HEK293 (cell line): ENCODE measurements around the gene PODXL2.

ENCODE experiments used
- CTCF ChIA-PET: fragments of 350-600 bp; formaldehyde crosslinking; extraction: SDS; loops from one replicate; lab custom pipeline; 2021; ENCODE audit warnings: antibody characterized with exemption; lab: Yijun Ruan, JAX
- POLR2A ChIA-PET: fragments of 300-600 bp; formaldehyde crosslinking; extraction: SDS; loops from one replicate; lab custom pipeline; 2020; ENCODE audit warnings: antibody characterized with exemption, inconsistent platforms; lab: Yijun Ruan, JAX
- H3K27ac ChIP-seq: fragments of 200-500 bp; sonication (Bioruptor generic); 2 replicates; pipeline ENCODE4 v1.5.1; 2014; ENCODE audit warnings: low read depth, low read length, control low read depth, inconsistent platforms; ENCODE audit errors: extremely low read depth
- H3K36me3 ChIP-seq, 2 experiments: fragments of 200-500 bp in 1 of 2; sonication (Bioruptor generic) in 1 of 2; 1 replicate in 1 of 2; 2 replicates in 1 of 2; pipeline ENCODE4 v1.5.1; 2014 to 2017; ENCODE audit warnings: inconsistent platforms in 2 of 2, low read length in 2 of 2; ENCODE audit not compliant: control insufficient read depth in 2 of 2, insufficient read depth in 1 of 2
- H3K4me1 ChIP-seq: fragments of 200-500 bp; sonication (Bioruptor generic); 2 replicates; pipeline ENCODE4 v1.5.1; 2014; ENCODE audit warnings: mild to moderate bottlenecking, low read length, inconsistent platforms; ENCODE audit not compliant: control insufficient read depth, insufficient read depth
- H3K4me3 ChIP-seq: 2 replicates; pipeline ENCODE4 v1.5.1; 2011; ENCODE audit warnings: low read depth, mild to moderate bottlenecking, control low read depth, low read length, moderate library complexity
- H3K9me3 ChIP-seq: fragments of 200-500 bp; sonication (Bioruptor generic); 2 replicates; pipeline ENCODE4 v1.5.1; 2014; ENCODE audit warnings: low read depth, low read length, inconsistent platforms; ENCODE audit not compliant: control insufficient read depth, insufficient read depth
- AEBP2 ChIP-seq: fragments of 450-650 bp; formaldehyde crosslinking; IDR thresholded peaks from 2 replicates; pipeline ENCODE4 v1.5.1; 2016; ENCODE audit warnings: missing biosample characterization, missing genetic modification characterization, borderline replicate concordance
- GFI1B ChIP-seq: fragments of 450-650 bp; formaldehyde crosslinking; IDR thresholded peaks from 2 replicates; pipeline ENCODE4 v1.5.1; 2016; ENCODE audit warnings: missing biosample characterization, missing genetic modification characterization
- OVOL3 ChIP-seq: fragments of 450-650 bp; formaldehyde crosslinking; IDR thresholded peaks from 2 replicates; pipeline ENCODE4 v1.5.1; 2016; ENCODE audit warnings: missing biosample characterization, missing genetic modification characterization
- SCRT2 ChIP-seq: fragments of 450-650 bp; formaldehyde crosslinking; IDR thresholded peaks from 2 replicates; pipeline ENCODE4 v1.5.1; 2016; ENCODE audit warnings: missing biosample characterization, missing genetic modification characterization
- WT1 ChIP-seq: fragments of 450-650 bp; formaldehyde crosslinking; IDR thresholded peaks from 2 replicates; pipeline ENCODE4 v1.5.1; 2016; ENCODE audit warnings: missing biosample characterization, missing genetic modification characterization
- ZNF132 ChIP-seq: fragments of 450-650 bp; formaldehyde crosslinking; IDR thresholded peaks from 2 replicates; pipeline ENCODE4 v1.5.1; 2017; ENCODE audit warnings: missing biosample characterization, missing genetic modification characterization, borderline replicate concordance
- ZNF133 ChIP-seq: fragments of 450-650 bp; formaldehyde crosslinking; IDR thresholded peaks from 2 replicates; pipeline ENCODE4 v1.5.1; 2016; ENCODE audit warnings: missing biosample characterization, missing genetic modification characterization
- ZNF16 ChIP-seq: fragments of 450-650 bp; formaldehyde crosslinking; IDR thresholded peaks from 2 replicates; pipeline ENCODE4 v1.5.1; 2016; ENCODE audit warnings: low read depth, missing biosample characterization, missing genetic modification characterization
- ZNF174 ChIP-seq: fragments of 450-650 bp; formaldehyde crosslinking; IDR thresholded peaks from 2 replicates; pipeline ENCODE4 v1.5.0; 2017; ENCODE audit warnings: missing biosample characterization, mild to moderate bottlenecking, missing genetic modification characterization
- ZNF274 ChIP-seq, 2 experiments: fragments of 200-500 bp in 1 of 2; fragments of 450-650 bp in 1 of 2; sonication (Bioruptor generic) in 1 of 2; formaldehyde crosslinking in 1 of 2; IDR thresholded peaks; 2 replicates each; pipeline versions ENCODE4 v1.5.1 to v1.6.1; 2014 to 2016; ENCODE audit warnings: borderline replicate concordance in 1 of 2, inconsistent platforms in 1 of 2, low read length in 1 of 2, missing biosample characterization in 1 of 2, missing genetic modification characterization in 1 of 2
- ZNF341 ChIP-seq: fragments of 450-650 bp; formaldehyde crosslinking; IDR thresholded peaks from 2 replicates; pipeline ENCODE4; 2016; ENCODE audit warnings: low read depth, missing biosample characterization, missing genetic modification characterization
- ZNF433 ChIP-seq: fragments of 450-650 bp; formaldehyde crosslinking; IDR thresholded peaks from 2 replicates; pipeline ENCODE4 v1.5.1; 2016; ENCODE audit warnings: missing biosample characterization, missing genetic modification characterization, low read depth
- ZNF501 ChIP-seq: fragments of 450-650 bp; formaldehyde crosslinking; IDR thresholded peaks from 2 replicates; pipeline ENCODE4 v1.5.1; 2016; ENCODE audit warnings: missing biosample characterization, missing genetic modification characterization
- ZNF529 ChIP-seq: fragments of 450-650 bp; formaldehyde crosslinking; IDR thresholded peaks from 2 replicates; pipeline ENCODE4 v1.5.1; 2017; ENCODE audit warnings: missing genetic modification characterization, missing biosample characterization; ENCODE audit not compliant: insufficient replicate concordance
- ZNF558 ChIP-seq: fragments of 450-650 bp; formaldehyde crosslinking; IDR thresholded peaks from 2 replicates; pipeline ENCODE4 v1.5.1; 2016; ENCODE audit warnings: missing biosample characterization, missing genetic modification characterization
- ZNF639 ChIP-seq: fragments of 450-650 bp; formaldehyde crosslinking; IDR thresholded peaks from 2 replicates; pipeline ENCODE4 v1.5.1; 2016; ENCODE audit warnings: missing biosample characterization, missing genetic modification characterization
- ZNF658 ChIP-seq: fragments of 450-650 bp; formaldehyde crosslinking; IDR thresholded peaks from 2 replicates; pipeline ENCODE4; 2016; ENCODE audit warnings: missing biosample characterization, missing genetic modification characterization
- ZNF664 ChIP-seq: fragments of 450-650 bp; formaldehyde crosslinking; IDR thresholded peaks from 2 replicates; pipeline ENCODE4 v1.5.1; 2016; ENCODE audit warnings: missing biosample characterization, missing genetic modification characterization
- ZNF677 ChIP-seq: fragments of 450-650 bp; IDR thresholded peaks from 2 replicates; pipeline ENCODE4 v1.5.0; 2018; ENCODE audit warnings: missing biosample characterization, mild to moderate bottlenecking, missing genetic modification characterization, moderate library complexity
- ZNF792 ChIP-seq: fragments of 450-650 bp; formaldehyde crosslinking; IDR thresholded peaks from 2 replicates; pipeline ENCODE4 v1.5.1; 2016; ENCODE audit warnings: missing biosample characterization, missing genetic modification characterization
- TF ChIP-seq, protein P1 (sequence below): fragments of 450-650 bp; formaldehyde crosslinking; IDR thresholded peaks from 2 replicates; pipeline ENCODE4 v1.5.1; 2016; ENCODE audit warnings: missing biosample characterization, missing genetic modification characterization
- TF ChIP-seq, protein P2 (sequence below): fragments of 450-650 bp; formaldehyde crosslinking; IDR thresholded peaks from 2 replicates; pipeline ENCODE4 v1.5.1; 2017; ENCODE audit warnings: missing biosample characterization, missing genetic modification characterization

Gene PODXL2

GRCh38 chr3:127691974-127692373 lies 63.0 kb downstream of the PODXL2 start:
- H3K9me3 ChIP-seq: no peaks in the 10 kb centered on the region
- H3K4me3 ChIP-seq: no peak overlapping the region
- TF ChIP-seq ZNF174 (no peak), WT1 (tag by site-specific recombination) (no peak), ZNF433 (no peak), ZNF16 (tag by site-specific recombination) (no peak), ZNF792 (tag by site-specific recombination) (no peak), ZNF639 (tag by site-specific recombination) (no peak)
- no peaks in the 10 kb centered on the region for H3K36me3 ChIP-seq
- no peaks in the 10 kb centered on the region for H3K4me1 ChIP-seq
- ChIA-PET POLR2A (no interaction called here), CTCF (interaction anchor here (1.4 kb wide), 1 partner anchor 267 kb away, joined by 4 read pairs; no protein-coding TSS in a partner anchor)
- H3K27ac ChIP-seq: no peak overlapping the region

DNA sequence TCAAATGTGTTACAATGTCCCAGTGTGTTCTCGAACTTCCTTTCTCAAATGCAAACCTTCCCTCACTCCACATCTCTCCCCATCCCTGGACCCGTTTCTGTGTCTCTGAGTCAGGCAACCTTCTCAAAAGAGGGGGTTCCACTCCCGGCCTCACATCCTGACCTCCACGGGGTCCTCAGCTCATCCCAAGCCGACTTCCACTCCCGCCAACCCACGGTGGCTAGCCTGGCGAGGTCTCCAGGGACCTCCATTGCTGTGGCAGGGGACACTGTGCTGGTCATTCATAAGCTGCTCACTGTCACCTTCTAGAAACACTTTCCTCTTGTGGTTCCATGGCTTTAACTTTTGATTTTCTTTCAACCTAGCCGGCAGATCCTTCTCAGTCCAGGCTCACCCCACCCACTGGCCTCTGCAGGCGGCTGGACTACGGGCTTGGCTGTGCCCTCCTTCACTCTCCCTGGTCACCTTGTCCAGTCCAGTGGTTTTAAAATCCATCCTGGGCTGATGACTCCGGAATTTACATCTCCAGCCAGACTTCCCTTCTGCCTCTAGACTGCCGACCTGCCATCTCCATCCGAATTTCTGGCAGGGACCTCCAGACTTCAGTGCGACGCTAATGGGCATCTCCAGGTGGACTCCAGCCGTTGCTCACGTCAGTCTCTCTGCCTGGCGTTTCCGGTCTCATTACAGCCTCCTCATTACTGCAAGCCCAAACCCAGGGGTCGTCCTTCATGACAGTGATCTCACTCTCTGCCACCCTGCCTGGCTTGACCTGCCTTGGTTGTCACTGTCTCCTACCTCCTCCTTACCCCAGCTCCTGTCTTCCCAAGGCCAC lies 63.7 kb downstream of the PODXL2 start:
- TF ChIP-seq GFI1B (tag by site-specific recombination): no peak
- TF ChIP-seq ZNF274 (IDR thresholded peaks at IDR 0.05; ENCODE audit: low read length): no peak
- no peak for TF ChIP-seq ZNF274 (tag by site-specific recombination; IDR thresholded peaks at IDR 0.05; ENCODE audit: borderline replicate concordance)
- no peak for TF ChIP-seq ZNF677
- Histone ChIP-seq H3K36me3 (no peaks in the 10 kb centered on the region), H3K4me3 (no peak overlapping the region), H3K9me3 (no peaks in the 10 kb centered on the region), H3K4me1 (no peaks in the 10 kb centered on the region), H3K27ac (no peak overlapping the region)
- ChIA-PET CTCF (no interaction called here), POLR2A (no interaction called here)

DNA sequence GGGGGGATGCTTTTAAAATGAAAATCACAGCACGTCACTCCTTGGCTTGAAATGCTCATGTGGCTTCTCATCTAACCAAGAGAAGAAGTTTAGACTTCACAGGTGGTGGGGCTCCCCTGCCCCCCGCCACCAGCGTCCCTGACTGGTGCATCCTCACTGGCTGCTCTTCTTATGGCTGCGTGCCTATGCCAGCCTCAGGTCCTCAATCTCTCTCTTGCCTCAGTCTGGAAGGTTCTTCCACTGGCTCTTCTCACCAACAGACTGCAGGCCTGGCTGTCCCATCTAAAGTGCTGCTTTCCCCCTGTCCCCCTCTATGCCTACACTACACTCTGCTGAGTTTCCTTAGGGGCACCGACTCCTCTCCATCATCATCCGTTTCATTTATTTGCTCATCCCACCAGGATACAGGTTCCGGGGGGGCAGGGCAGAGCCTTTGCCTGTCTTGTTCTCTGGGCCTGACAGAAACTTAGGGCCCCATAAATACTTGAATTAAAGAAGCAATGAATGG lies 64.4 kb downstream of the PODXL2 start:
- ChIA-PET POLR2A (no interaction called here), CTCF (no interaction called here)

DNA sequence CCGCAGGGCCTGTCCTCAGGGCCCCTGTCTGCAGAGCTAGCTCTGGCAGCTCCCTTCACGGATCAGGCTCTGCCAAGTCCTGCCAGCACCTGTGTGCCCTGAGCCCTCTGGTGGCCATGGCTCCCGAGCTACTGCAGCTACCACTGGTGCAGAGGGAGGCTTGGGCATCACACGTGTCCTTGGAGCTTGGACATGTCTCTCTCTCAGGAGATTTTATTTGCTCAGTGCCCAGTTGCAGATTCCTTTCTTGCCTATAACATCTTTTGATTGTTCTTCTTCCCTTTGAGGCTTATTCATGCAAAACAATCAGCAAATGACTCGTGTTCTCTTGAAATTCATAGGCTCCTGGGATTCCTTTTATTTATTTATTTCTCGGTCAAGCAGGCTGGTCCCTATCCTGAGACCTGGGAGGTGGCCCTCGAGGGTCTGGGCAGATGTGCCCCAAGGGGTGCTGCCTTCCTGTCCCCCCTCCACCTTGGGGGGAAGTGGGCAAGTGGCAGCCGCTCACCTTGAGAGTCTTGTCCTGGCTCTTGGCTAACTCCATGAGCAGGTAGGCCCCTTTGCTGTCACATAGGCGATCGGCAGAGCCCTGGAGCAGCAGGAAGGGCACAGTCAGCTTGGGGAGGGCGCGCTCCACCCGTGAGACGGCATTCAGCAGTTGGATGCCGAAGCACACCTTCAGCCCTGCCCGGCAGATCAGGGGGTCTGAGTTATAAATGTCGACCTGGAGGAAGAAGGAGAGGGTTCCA lies 65.7 kb downstream of the PODXL2 start:
- POLR2A ChIA-PET: no interaction called here
- Histone ChIP-seq H3K4me1 (no peaks in the 10 kb centered on the region), H3K27ac (no peak overlapping the region), H3K9me3 (no peaks in the 10 kb centered on the region), H3K36me3 (no peaks in the 10 kb centered on the region), H3K4me3 (no peak overlapping the region)
- CTCF ChIA-PET: interaction anchor here (1.2 to 4.3 kb wide), 2 partner anchors 85 to 137 kb away, joined by 5 to 31 read pairs; no protein-coding TSS in a partner anchor
- TF ChIP-seq ZNF529 (tag by site-specific recombination): no peak
- TF ChIP-seq, protein P1, sequence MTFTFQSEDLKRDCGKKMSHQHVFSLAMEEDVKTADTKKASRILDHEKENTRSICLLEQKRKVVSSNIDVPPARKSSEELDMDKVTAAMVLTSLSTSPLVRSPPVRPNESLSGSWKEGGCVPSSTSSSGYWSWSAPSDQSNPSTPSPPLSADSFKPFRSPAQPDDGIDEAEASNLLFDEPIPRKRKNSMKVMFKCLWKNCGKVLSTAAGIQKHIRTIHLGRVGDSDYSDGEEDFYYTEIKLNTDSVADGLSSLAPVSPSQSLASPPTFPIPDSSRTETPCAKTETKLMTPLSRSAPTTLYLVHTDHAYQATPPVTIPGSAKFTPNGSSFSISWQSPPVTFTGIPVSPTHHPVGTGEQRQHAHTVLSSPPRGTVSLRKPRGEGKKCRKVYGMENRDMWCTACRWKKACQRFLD (tag by site-specific recombination): no peak
- TF ChIP-seq, protein P2, sequence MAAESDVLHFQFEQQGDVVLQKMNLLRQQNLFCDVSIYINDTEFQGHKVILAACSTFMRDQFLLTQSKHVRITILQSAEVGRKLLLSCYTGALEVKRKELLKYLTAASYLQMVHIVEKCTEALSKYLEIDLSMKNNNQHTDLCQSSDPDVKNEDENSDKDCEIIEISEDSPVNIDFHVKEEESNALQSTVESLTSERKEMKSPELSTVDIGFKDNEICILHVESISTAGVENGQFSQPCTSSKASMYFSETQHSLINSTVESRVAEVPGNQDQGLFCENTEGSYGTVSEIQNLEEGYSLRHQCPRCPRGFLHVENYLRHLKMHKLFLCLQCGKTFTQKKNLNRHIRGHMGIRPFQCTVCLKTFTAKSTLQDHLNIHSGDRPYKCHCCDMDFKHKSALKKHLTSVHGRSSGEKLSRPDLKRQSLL (tag by site-specific recombination): no peak
- TF ChIP-seq OVOL3 (tag by site-specific recombination): no peak
- TF ChIP-seq ZNF558 (tag by site-specific recombination): no peak
- no peak for TF ChIP-seq ZNF132 (tag by site-specific recombination)
- no peak for TF ChIP-seq ZNF501 (tag by site-specific recombination)
- TF ChIP-seq AEBP2 (tag by site-specific recombination): no peak
- TF ChIP-seq ZNF133: no peak
- no peak for TF ChIP-seq SCRT2 (tag by site-specific recombination)
- no peak for TF ChIP-seq ZNF664 (tag by site-specific recombination)

More for the DNA sequence above, 64.4 kb downstream of the PODXL2 start:
- no peak overlapping the region for H3K4me3 ChIP-seq
- no peaks in the 10 kb centered on the region for H3K36me3 ChIP-seq
- no peak overlapping the region for H3K27ac ChIP-seq
- TF ChIP-seq ZNF341 (peak; percentile 66; the same call in 1 of the 2 replicates), ZNF658 (tag by site-specific recombination) (no peak)
- H3K9me3 ChIP-seq: no peaks in the 10 kb centered on the region
- no peaks in the 10 kb centered on the region for H3K4me1 ChIP-seq
